Skeletal muscle tissue (tissue), 4 donors: Measurements from ENCODE around the gene ELMOD2. TPM values are rescaled to one million over a fixed set of nuclear protein-coding genes. Genes with fewer than 3 reads are reported as not detected.

Experiments used
- H3K27ac ChIP-seq: one replicate; pipeline ENCODE4 v1.7.0; 2013; ENCODE audit warnings: mild to moderate bottlenecking, low read depth, low read length, inconsistent platforms
- H3K27me3 ChIP-seq, 3 donors: one replicate each; pipeline ENCODE4 v1.7.0; 2013; ENCODE audit warnings: low read length in 3 of 3; ENCODE audit not compliant: control insufficient read depth in 3 of 3, insufficient read depth in 3 of 3
- H3K36me3 ChIP-seq, 3 donors: one replicate each; pipeline ENCODE4 v1.7.0; 2013; ENCODE audit warnings: low read length in 3 of 3; ENCODE audit not compliant: control insufficient read depth in 3 of 3, insufficient read depth in 3 of 3
- H3K4me1 ChIP-seq, 3 donors: one replicate each; pipeline ENCODE4 v1.7.0; 2013; ENCODE audit warnings: low read length in 3 of 3, mild to moderate bottlenecking in 3 of 3; ENCODE audit not compliant: control insufficient read depth in 3 of 3, insufficient read depth in 3 of 3
- H3K4me3 ChIP-seq, 3 donors: one replicate each; pipeline ENCODE4 v1.7.0; 2013; ENCODE audit warnings: low read length in 3 of 3
- H3K9ac ChIP-seq, 3 donors: one replicate each; pipeline ENCODE4 v1.7.0; 2013; ENCODE audit warnings: low read length in 3 of 3, mild to moderate bottlenecking in 3 of 3, moderate library complexity in 2 of 3, low read depth in 1 of 3
- H3K9me3 ChIP-seq, 3 donors: one replicate each; pipeline ENCODE4 v1.7.0; 2013; ENCODE audit warnings: low read length in 3 of 3; ENCODE audit not compliant: control insufficient read depth in 3 of 3
- total RNA-seq: library from RNA; depleted of rRNA; stranded (reverse); fragments of >200 nt; gene quantifications from one replicate; pipeline ENCODE4 v1.2.3, GENCODE V29; 2014
- donor health status: Osteomylitis.

The ELMOD2 gene
- total RNA-seq, 1 donor from 2014 or later = 22.4 TPM

DNA sequence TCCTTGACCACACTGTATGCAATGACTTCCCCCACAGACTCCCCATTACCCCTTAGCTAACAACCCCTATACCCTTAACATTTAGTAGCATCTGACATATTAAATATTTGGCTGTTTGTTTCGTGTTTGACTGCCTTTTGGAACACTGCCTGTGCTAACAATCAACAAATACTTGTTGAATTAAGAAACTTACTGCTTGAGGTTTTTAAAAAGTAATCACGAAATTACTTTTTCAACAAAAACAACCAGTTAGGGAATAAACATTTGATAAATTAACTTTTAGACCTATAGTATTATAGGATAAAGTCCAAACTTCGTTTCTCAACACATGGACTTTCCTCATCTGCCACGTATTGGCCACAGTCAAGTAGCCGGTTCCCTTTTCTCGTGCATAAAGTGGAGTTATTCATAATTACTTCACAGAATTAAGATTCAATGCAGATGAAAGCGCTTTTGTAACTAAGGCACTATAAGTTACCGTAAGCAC lies 555 bp upstream of the ELMOD2 start:
- Histone ChIP-seq H3K36me3 (peaks cover 6 to 8% (median 7%) of the 10 kb centered on the region in 3 donors), H3K9me3 (no peaks in the 10 kb centered on the region), H3K9ac (peak overlapping the region; percentile 36 to 70 (median 62)), H3K27ac (no peak overlapping the region), H3K4me3 (peak overlapping the region; percentile 89 to 98 (median 97)), H3K4me1 (peaks cover 7 to 10% (median 7%) of the 10 kb centered on the region in 3 donors), H3K27me3 (no peaks in the 10 kb centered on the region)

DNA sequence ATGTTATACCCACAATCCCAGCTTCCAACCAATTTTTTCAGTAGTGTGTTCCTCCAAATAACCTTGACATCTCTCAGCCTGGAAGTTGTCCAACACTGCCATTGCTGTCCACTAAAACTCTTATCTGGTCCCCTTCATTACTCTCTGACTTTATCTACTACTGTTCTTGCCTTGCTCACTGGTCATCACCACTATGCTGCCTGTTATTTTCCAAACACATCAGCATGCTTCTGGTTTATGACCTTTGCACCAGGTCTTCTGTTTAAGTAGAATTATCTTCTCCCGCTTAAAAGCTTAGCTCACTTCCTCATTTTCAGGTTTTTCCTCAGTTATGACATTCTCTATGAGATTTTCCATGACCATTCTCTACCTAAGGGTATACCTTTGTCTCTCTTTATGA lies 5.5 kb downstream of the ELMOD2 start:
- Histone ChIP-seq H3K27ac (no peak overlapping the region), H3K36me3 (peaks cover 7 to 9% (median 8%) of the 10 kb centered on the region in 3 donors), H3K4me3 (no peak overlapping the region)

GRCh38 chr4:140533951-140534480 lies 10.0 kb downstream of the ELMOD2 start:
- Histone ChIP-seq H3K27ac (no peak overlapping the region), H3K4me1 (no peaks in the 10 kb centered on the region), H3K36me3 (peaks cover 7 to 15% (median 9%) of the 10 kb centered on the region in 3 donors), H3K27me3 (no peaks in the 10 kb centered on the region), H3K4me3 (no peak overlapping the region), H3K9me3 (no peaks in the 10 kb centered on the region), H3K9ac (no peak overlapping the region)

More for the DNA sequence above, 5.5 kb downstream of the ELMOD2 start:
- Histone ChIP-seq H3K9ac (no peak overlapping the region), H3K9me3 (no peaks in the 10 kb centered on the region), H3K4me1 (peaks cover 3 to 5% (median 4%) of the 10 kb centered on the region in 3 donors), H3K27me3 (no peaks in the 10 kb centered on the region)

DNA sequence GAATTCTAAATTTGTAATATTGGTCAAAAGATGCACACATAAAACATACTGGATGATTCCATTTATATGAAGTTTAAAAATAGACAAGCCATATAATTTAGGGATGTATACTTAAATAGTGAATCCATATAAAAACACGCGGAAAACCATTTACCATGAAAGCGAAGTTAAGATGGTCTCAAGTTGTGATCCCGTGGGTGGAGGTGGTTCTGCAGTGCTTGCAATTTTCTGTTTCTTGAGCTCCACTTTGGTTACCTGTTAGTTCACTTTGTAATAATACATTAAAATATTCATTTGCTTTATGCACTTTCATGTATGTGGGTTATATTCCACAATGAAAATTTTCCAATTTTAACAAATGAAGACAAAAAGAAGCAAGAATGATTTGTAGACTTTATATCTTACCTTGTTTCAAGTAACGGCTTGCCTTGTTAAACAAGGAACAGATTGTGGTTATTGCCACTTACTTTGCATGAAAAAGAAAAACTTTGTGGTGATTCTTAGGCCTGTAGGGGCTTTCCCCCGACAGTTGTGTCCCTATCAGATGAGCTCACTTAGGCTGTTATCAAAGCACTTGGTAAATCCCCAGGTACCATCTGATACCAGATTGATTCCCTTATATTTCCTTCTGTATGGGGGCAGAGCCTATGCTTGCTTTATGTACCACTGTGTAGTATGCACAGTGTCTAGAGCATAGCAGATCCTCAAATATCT lies 32.6 kb downstream of the ELMOD2 start:
- H3K36me3 ChIP-seq = no peaks in the 10 kb centered on the region
- H3K27me3 ChIP-seq = no peaks in the 10 kb centered on the region
- H3K9ac ChIP-seq = no peak overlapping the region
- no peaks in the 10 kb centered on the region for H3K4me1 ChIP-seq
- no peak overlapping the region for H3K4me3 ChIP-seq
- no peaks in the 10 kb centered on the region for H3K9me3 ChIP-seq
- no peak overlapping the region for H3K27ac ChIP-seq

GRCh38 chr4:140557831-140558435 lies 34.0 kb downstream of the ELMOD2 start:
- no peak overlapping the region for H3K9ac ChIP-seq
- H3K4me3 ChIP-seq = no peak overlapping the region
- no peaks in the 10 kb centered on the region for H3K36me3 ChIP-seq
- H3K9me3 ChIP-seq = no peaks in the 10 kb centered on the region
- H3K27me3 ChIP-seq = peaks cover 0 to 3% (median 0%) of the 10 kb centered on the region in 3 donors
- H3K4me1 ChIP-seq = no peaks in the 10 kb centered on the region
- no peak overlapping the region for H3K27ac ChIP-seq

GRCh38 chr4:140559696-140560095 lies 35.7 kb downstream of the ELMOD2 start:
- Histone ChIP-seq H3K9ac (no peak overlapping the region), H3K36me3 (no peaks in the 10 kb centered on the region), H3K9me3 (no peaks in the 10 kb centered on the region), H3K27me3 (peaks cover 0 to 6% (median 3%) of the 10 kb centered on the region in 3 donors), H3K4me1 (no peaks in the 10 kb centered on the region), H3K4me3 (no peak overlapping the region), H3K27ac (no peak overlapping the region)

- Histone ChIP-seq H3K4me3 (peak within 1 kb of the TSS; percentile 27 to 64 (median 62)), H3K27ac (no peak within 1 kb of the TSS), H3K4me1 (peaks cover 15 to 18% (median 15%) of the 10 kb centered on the region in 3 donors), H3K36me3 (no peaks in the 10 kb centered on the region), H3K9me3 (peaks cover 5 to 6% (median 5%) of the 10 kb centered on the region in 3 donors), H3K27me3 (peaks cover 30 to 65% (median 49%) of the 10 kb centered on the region in 3 donors), H3K9ac (peak within 1 kb of the TSS in 1 of 3 donors; percentile 47)
Measured at GRCh38 chr4:140568507-140569306, 44.7 kb downstream of the ELMOD2 start, which contains the start of gene UCP1. UCP1 (minus strand) TSS chr4:140568961; CDS start chr4:140568729, 232 bp downstream.

- H3K4me3 ChIP-seq = peak overlapping the region; percentile 27 to 64 (median 62)
- H3K4me1 ChIP-seq = peaks cover 15 to 18% (median 15%) of the 10 kb centered on the region in 3 donors
- no peaks in the 10 kb centered on the region for H3K36me3 ChIP-seq
- peak overlapping the region in 1 of 3 donors; percentile 47 for H3K9ac ChIP-seq
- H3K27me3 ChIP-seq = peaks cover 30 to 65% (median 49%) of the 10 kb centered on the region in 3 donors
- H3K27ac ChIP-seq = no peak overlapping the region
- peaks cover 5 to 6% (median 5%) of the 10 kb centered on the region in 3 donors for H3K9me3 ChIP-seq
Measured at GRCh38 chr4:140569307-140569638, 45.3 kb downstream of the ELMOD2 start.

GRCh38 chr4:140571620-140572019 lies 47.7 kb downstream of the ELMOD2 start:
- Histone ChIP-seq H3K36me3 (no peaks in the 10 kb centered on the region), H3K27ac (no peak overlapping the region), H3K27me3 (peaks cover 29 to 52% (median 44%) of the 10 kb centered on the region in 3 donors), H3K4me1 (peaks cover 15 to 18% (median 15%) of the 10 kb centered on the region in 3 donors), H3K4me3 (no peak overlapping the region), H3K9ac (no peak overlapping the region), H3K9me3 (peaks cover 5 to 6% (median 5%) of the 10 kb centered on the region in 3 donors)
